ENCODE data around the gene RXFP4. TPM values are rescaled to one million over a fixed set of nuclear protein-coding genes. Genes with fewer than 3 reads are reported as not detected.

The RXFP4 gene
- total and polyA plus RNA-seq, 4 donors, result not detected

DNA sequence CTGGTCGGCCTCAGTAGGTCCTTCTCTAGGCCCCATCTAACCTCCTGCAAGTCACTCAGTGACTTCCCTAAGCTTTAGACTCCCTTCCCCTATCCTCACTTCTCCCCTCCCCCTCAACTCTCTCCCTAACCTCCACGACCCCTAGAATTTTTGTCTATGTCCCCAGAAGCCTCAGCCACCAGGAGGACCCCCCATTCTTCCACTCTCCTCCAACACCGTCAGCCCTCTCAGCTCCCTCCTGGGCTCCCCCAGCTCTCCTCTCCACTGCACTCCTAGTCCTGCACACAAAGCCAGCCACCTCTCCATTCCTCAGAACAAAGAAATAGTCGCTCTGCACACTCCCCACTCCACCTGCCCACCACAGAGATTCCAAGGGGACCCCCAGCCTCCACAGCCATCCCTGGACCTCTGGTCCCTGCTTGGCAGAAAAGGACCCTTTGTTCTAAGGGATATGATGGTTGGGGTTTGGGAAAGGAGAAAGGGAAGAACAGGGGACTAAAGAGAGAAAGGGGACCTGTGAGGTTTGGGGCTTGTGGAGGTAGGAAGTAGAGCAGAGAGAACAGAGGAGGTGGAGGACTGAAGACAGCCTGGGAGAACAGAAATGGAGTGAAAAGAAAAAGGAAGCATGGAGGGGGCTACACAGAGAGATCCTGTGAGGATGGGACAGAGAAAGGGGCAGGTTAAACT lies 34.1 kb downstream of the RXFP4 start:
- no peak for DNase-seq (ENCODE audit: low spot score)
- H3K9me3 ChIP-seq (ENCODE audit: control insufficient read depth in 4 of 4, low read length in 3 of 4), result no peaks in the 10 kb centered on the region
- peak overlapping the region; percentile 0 to 16 for H3K9ac ChIP-seq (ENCODE audit: low read depth in 1 of 2, low read length in 2 of 2)
- H3K4me3 ChIP-seq (ENCODE audit: low read depth in 1 of 3, low read length in 3 of 3), result peak overlapping the region in 1 of 3 donors; percentile 80
- H3K27me3 ChIP-seq (ENCODE audit: control insufficient read depth in 4 of 4, insufficient read depth in 4 of 4, low read length in 3 of 4), result no peaks in the 10 kb centered on the region
- peak overlapping the region; percentile 80 to 92 for H3K27ac ChIP-seq (ENCODE audit: low read depth in 1 of 2, low read length in 2 of 2)
- 64% methylated on average over 4 of the region's 4 CpGs for WGBS
- peaks cover 6 to 29% (median 14%) of the 10 kb centered on the region in 4 donors for H3K4me1 ChIP-seq (ENCODE audit: control insufficient read depth in 4 of 4, insufficient read depth in 4 of 4, low read length in 3 of 4)
- no peaks in the 10 kb centered on the region for H3K36me3 ChIP-seq (ENCODE audit: control insufficient read depth in 4 of 4, insufficient read depth in 3 of 4, low read depth in 1 of 4, low read length in 3 of 4)
- TF ChIP-seq, protein P1, sequence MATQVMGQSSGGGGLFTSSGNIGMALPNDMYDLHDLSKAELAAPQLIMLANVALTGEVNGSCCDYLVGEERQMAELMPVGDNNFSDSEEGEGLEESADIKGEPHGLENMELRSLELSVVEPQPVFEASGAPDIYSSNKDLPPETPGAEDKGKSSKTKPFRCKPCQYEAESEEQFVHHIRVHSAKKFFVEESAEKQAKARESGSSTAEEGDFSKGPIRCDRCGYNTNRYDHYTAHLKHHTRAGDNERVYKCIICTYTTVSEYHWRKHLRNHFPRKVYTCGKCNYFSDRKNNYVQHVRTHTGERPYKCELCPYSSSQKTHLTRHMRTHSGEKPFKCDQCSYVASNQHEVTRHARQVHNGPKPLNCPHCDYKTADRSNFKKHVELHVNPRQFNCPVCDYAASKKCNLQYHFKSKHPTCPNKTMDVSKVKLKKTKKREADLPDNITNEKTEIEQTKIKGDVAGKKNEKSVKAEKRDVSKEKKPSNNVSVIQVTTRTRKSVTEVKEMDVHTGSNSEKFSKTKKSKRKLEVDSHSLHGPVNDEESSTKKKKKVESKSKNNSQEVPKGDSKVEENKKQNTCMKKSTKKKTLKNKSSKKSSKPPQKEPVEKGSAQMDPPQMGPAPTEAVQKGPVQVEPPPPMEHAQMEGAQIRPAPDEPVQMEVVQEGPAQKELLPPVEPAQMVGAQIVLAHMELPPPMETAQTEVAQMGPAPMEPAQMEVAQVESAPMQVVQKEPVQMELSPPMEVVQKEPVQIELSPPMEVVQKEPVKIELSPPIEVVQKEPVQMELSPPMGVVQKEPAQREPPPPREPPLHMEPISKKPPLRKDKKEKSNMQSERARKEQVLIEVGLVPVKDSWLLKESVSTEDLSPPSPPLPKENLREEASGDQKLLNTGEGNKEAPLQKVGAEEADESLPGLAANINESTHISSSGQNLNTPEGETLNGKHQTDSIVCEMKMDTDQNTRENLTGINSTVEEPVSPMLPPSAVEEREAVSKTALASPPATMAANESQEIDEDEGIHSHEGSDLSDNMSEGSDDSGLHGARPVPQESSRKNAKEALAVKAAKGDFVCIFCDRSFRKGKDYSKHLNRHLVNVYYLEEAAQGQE (IDR thresholded peaks at IDR 0.05), result no peak
- no peak for TF ChIP-seq EGR1 (IDR thresholded peaks at IDR 0.05; ENCODE audit: low read depth in 2 of 2)
- no peak for TF ChIP-seq ATF3 (IDR thresholded peaks at IDR 0.05)
- TF ChIP-seq JUND (IDR thresholded peaks at IDR 0.05), result no peak
- no peak for TF ChIP-seq YY1 (IDR thresholded peaks at IDR 0.05)
- TF ChIP-seq NR2F2 (IDR thresholded peaks at IDR 0.05), result no peak
- TF ChIP-seq SP1 (IDR thresholded peaks at IDR 0.05), result no peak
- TF ChIP-seq GABPA (IDR thresholded peaks at IDR 0.05 in 1 of 2, conservative IDR thresholded peaks at IDR 0.05 in 1 of 2), result no peak
- TF ChIP-seq MAX (IDR thresholded peaks at IDR 0.05), result no peak

GRCh38 chr1:155976062-155976912 lies 34.8 kb downstream of the RXFP4 start:
- H3K9ac ChIP-seq (ENCODE audit: low read depth in 1 of 2, low read length in 2 of 2), result peak overlapping the region; percentile 0 to 75
- no peaks in the 10 kb centered on the region for H3K27me3 ChIP-seq (ENCODE audit: control insufficient read depth in 4 of 4, insufficient read depth in 4 of 4, low read length in 3 of 4)
- H3K4me1 ChIP-seq (ENCODE audit: control insufficient read depth in 4 of 4, insufficient read depth in 4 of 4, low read length in 3 of 4), result peaks cover 6 to 24% (median 13%) of the 10 kb centered on the region in 4 donors
- peak overlapping the region in 2 of 3 donors; percentile 76 to 80 for H3K4me3 ChIP-seq (ENCODE audit: low read depth in 1 of 3, low read length in 3 of 3)
- H3K9me3 ChIP-seq (ENCODE audit: control insufficient read depth in 4 of 4, low read length in 3 of 4), result no peaks in the 10 kb centered on the region
- peak overlapping the region; percentile 80 to 92 for H3K27ac ChIP-seq (ENCODE audit: low read depth in 1 of 2, low read length in 2 of 2)
- TF ChIP-seq MAX (IDR thresholded peaks at IDR 0.05), result no peak
- no peak for TF ChIP-seq ATF3 (IDR thresholded peaks at IDR 0.05)
- TF ChIP-seq RXRA (IDR thresholded peaks at IDR 0.05), result no peak
- TF ChIP-seq HNF4G (IDR thresholded peaks at IDR 0.05), result no peak
- no peak for TF ChIP-seq EGR1 (IDR thresholded peaks at IDR 0.05; ENCODE audit: low read depth in 2 of 2)
- no peak for TF ChIP-seq FOXA2 (IDR thresholded peaks at IDR 0.05)
- no peak for TF ChIP-seq YY1 (IDR thresholded peaks at IDR 0.05)
- TF ChIP-seq, protein P2, sequence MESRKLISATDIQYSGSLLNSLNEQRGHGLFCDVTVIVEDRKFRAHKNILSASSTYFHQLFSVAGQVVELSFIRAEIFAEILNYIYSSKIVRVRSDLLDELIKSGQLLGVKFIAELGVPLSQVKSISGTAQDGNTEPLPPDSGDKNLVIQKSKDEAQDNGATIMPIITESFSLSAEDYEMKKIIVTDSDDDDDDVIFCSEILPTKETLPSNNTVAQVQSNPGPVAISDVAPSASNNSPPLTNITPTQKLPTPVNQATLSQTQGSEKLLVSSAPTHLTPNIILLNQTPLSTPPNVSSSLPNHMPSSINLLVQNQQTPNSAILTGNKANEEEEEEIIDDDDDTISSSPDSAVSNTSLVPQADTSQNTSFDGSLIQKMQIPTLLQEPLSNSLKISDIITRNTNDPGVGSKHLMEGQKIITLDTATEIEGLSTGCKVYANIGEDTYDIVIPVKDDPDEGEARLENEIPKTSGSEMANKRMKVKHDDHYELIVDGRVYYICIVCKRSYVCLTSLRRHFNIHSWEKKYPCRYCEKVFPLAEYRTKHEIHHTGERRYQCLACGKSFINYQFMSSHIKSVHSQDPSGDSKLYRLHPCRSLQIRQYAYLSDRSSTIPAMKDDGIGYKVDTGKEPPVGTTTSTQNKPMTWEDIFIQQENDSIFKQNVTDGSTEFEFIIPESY (IDR thresholded peaks at IDR 0.05), result no peak
- TF ChIP-seq HNF4A (conservative IDR thresholded peaks at IDR 0.05), result no peak
- TF ChIP-seq JUND (IDR thresholded peaks at IDR 0.05), result no peak
- TF ChIP-seq, protein P1 (IDR thresholded peaks at IDR 0.05), result no peak
- H3K36me3 ChIP-seq (ENCODE audit: control insufficient read depth in 4 of 4, insufficient read depth in 3 of 4, low read depth in 1 of 4, low read length in 3 of 4), result no peaks in the 10 kb centered on the region
- WGBS, result 35% methylated on average over 14 of the region's 14 CpGs
- DNase-seq (ENCODE audit: low spot score), result peak; percentile 80

Measured in liver (tissue), 9 donors.